ENCODE data around the gene ACSF3.

DNA sequence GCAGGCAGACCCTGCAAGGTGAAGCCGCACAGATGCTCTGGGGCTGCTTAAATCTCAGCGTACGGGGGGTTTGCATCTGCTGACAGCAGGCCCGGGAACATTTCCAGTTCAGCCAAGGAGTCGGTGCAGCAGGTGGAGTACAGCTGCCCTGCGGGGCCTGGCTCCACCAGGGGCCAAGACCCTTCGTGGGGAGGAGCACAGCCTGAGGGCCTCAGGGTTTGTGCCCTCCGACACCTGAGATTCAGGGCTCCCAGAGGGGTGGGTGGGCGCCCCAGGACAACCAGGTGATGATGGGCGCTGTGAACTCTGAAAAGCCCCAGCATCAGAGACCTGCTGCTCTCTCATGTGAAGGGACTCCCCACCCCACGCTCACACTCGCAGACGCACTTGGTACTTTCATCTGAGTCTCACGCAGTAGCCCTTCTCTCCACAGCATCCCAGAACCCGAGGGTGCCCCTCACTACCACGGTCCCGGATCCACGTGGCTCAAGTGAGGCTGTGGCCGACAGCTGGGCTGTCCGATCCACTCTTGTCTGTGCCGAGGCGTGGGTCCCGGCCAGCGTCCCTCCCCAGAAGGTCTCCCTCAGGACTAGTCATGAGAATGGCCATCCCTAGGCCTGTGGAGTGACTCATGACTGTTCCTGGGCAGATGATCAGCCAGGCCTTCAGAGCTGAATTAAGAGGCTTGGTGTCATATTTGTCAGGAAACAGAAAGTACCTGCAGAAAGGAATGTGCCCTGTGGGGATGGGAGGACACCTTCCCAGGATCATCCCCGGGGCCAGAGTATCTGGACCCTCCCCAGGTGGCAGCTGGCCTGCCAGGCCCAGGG, 29.6 kb downstream of the ACSF3 start:
- TF ChIP-seq, protein P1, sequence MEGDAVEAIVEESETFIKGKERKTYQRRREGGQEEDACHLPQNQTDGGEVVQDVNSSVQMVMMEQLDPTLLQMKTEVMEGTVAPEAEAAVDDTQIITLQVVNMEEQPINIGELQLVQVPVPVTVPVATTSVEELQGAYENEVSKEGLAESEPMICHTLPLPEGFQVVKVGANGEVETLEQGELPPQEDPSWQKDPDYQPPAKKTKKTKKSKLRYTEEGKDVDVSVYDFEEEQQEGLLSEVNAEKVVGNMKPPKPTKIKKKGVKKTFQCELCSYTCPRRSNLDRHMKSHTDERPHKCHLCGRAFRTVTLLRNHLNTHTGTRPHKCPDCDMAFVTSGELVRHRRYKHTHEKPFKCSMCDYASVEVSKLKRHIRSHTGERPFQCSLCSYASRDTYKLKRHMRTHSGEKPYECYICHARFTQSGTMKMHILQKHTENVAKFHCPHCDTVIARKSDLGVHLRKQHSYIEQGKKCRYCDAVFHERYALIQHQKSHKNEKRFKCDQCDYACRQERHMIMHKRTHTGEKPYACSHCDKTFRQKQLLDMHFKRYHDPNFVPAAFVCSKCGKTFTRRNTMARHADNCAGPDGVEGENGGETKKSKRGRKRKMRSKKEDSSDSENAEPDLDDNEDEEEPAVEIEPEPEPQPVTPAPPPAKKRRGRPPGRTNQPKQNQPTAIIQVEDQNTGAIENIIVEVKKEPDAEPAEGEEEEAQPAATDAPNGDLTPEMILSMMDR (IDR thresholded peaks at IDR 0.05) = no peak
- TF ChIP-seq POLR2A (IDR thresholded peaks at IDR 0.05) = no peak
